Sigmoid colon (tissue), 4 donors: ENCODE measurements around the gene EIPR1.

Experiments used
- CTCF ChIP-seq, 4 experiments: fragments of 450-650 bp in 3 of 4; fragments of 200-600 bp in 1 of 4; IDR thresholded peaks; one replicate each; pipeline ENCODE4 v1.5.1; 2016 to 2019; ENCODE audit warnings: antibody characterized with exemption in 4 of 4, mild to moderate bottlenecking in 3 of 4, moderate library complexity in 2 of 4
- EP300 ChIP-seq, 4 donors: sonication (generic); formaldehyde crosslinking; IDR thresholded peaks; one replicate each; pipeline ENCODE4 v1.6.1; 2017; ENCODE audit warnings: antibody characterized with exemption in 4 of 4
- POLR2A ChIP-seq, 2 donors: fragments of 450-650 bp; IDR thresholded peaks; one replicate each; pipeline ENCODE4 v1.6.1; 2016; ENCODE audit warnings: antibody characterized with exemption in 2 of 2, mild to moderate bottlenecking in 2 of 2, moderate library complexity in 2 of 2
- POLR2AphosphoS5 ChIP-seq, 4 donors: sonication (generic); formaldehyde crosslinking; IDR thresholded peaks; one replicate each; pipeline ENCODE4 v1.6.1; 2017; ENCODE audit warnings: antibody characterized with exemption in 4 of 4

- TF ChIP-seq CTCF (IDR thresholded peaks at IDR 0.05) = no peak
- no peak for TF ChIP-seq POLR2AphosphoS5 (IDR thresholded peaks at IDR 0.05)
- TF ChIP-seq POLR2A (IDR thresholded peaks at IDR 0.05) = no peak
- TF ChIP-seq EP300 (IDR thresholded peaks at IDR 0.05) = no peak
These were observed 98.2 kb downstream of the EIPR1 start for GRCh38 chr2:3279236-3279960.
